H9 (cell line): ENCODE results near the gene HCN4. TPM values are rescaled to one million over a fixed set of nuclear protein-coding genes. Genes with fewer than 3 reads are reported as not detected.

Experiments used
- DNase-seq: peaks from one replicate; pipeline ENCODE4 v3.0.0-alpha.2; 2017
- H2AFZ ChIP-seq: one replicate; pipeline ENCODE4 v1.6.1; 2013; ENCODE audit warnings: mild to moderate bottlenecking, low read length, control low read depth, moderate library complexity
- H2AK5ac ChIP-seq: 2 replicates; pipeline ENCODE4 v1.6.1; 2013; ENCODE audit warnings: low read length, control low read depth, mixed read lengths; ENCODE audit not compliant: insufficient read length
- H2BK120ac ChIP-seq: one replicate; pipeline ENCODE4 v1.6.1; 2013; ENCODE audit warnings: low read depth, mild to moderate bottlenecking, low read length, control low read depth, inconsistent platforms; ENCODE audit not compliant: poor library complexity, severe bottlenecking
- H2BK12ac ChIP-seq: 2 replicates; pipeline ENCODE4 v1.6.1; 2013; ENCODE audit warnings: low read length, control low read depth, mixed read lengths, low read depth; ENCODE audit not compliant: insufficient read length
- H2BK15ac ChIP-seq: 2 replicates; pipeline ENCODE4 v1.6.1; 2013; ENCODE audit warnings: low read depth, low read length, control low read depth
- H2BK20ac ChIP-seq: one replicate; pipeline ENCODE4 v1.6.1; 2013; ENCODE audit warnings: low read depth, mild to moderate bottlenecking, low read length, control low read depth, inconsistent platforms; ENCODE audit not compliant: poor library complexity, severe bottlenecking
- H2BK5ac ChIP-seq: 2 replicates; pipeline ENCODE4 v1.6.1; 2013; ENCODE audit warnings: low read length, control low read depth, mixed read lengths; ENCODE audit not compliant: insufficient read length
- H3K14ac ChIP-seq: 2 replicates; pipeline ENCODE4 v1.6.1; 2013; ENCODE audit warnings: low read length, control low read depth; ENCODE audit not compliant: insufficient read depth
- H3K18ac ChIP-seq: 2 replicates; pipeline ENCODE4 v1.6.1; 2013; ENCODE audit warnings: low read depth, mild to moderate bottlenecking, mixed read lengths, low read length, control low read depth; ENCODE audit not compliant: insufficient read length
- H3K23ac ChIP-seq: 2 replicates; pipeline ENCODE4 v1.6.1; 2013; ENCODE audit warnings: low read length, control low read depth, mixed read lengths, low read depth; ENCODE audit not compliant: insufficient read length
- H3K23me2 ChIP-seq: 2 replicates; pipeline ENCODE4 v1.6.1; 2013; ENCODE audit warnings: low read depth, mild to moderate bottlenecking, mixed read lengths, low read length, control low read depth; ENCODE audit not compliant: insufficient read length, poor library complexity, severe bottlenecking
- H3K27ac ChIP-seq: 2 replicates; pipeline ENCODE4 v1.5.1; 2013; ENCODE audit warnings: low read length, control low read depth, mixed read lengths, low read depth; ENCODE audit not compliant: insufficient read length
- H3K27me3 ChIP-seq: 2 replicates; pipeline ENCODE4 v1.6.1; 2013; ENCODE audit warnings: low read length, control low read depth, inconsistent platforms; ENCODE audit not compliant: insufficient read depth
- H3K4ac ChIP-seq: 2 replicates; pipeline ENCODE4 v1.6.1; 2013; ENCODE audit warnings: low read depth, mild to moderate bottlenecking, control low read depth, inconsistent platforms, low read length, moderate library complexity
- H3K4me1 ChIP-seq: 2 replicates; pipeline ENCODE4 v1.6.1; 2013; ENCODE audit warnings: low read length, control low read depth, inconsistent platforms; ENCODE audit not compliant: insufficient read depth
- H3K4me2 ChIP-seq: 2 replicates; pipeline ENCODE4 v1.6.1; 2013; ENCODE audit warnings: low read length, control low read depth, mixed read lengths; ENCODE audit not compliant: insufficient read length, insufficient read depth
- H3K56ac ChIP-seq: 2 replicates; pipeline ENCODE4 v1.6.1; 2013; ENCODE audit warnings: low read depth, mild to moderate bottlenecking, mixed read lengths, low read length, control low read depth; ENCODE audit not compliant: insufficient read length
- H3K79me1 ChIP-seq: 2 replicates; pipeline ENCODE4 v1.6.1; 2013; ENCODE audit warnings: low read depth, mild to moderate bottlenecking, moderate library complexity, low read length, control low read depth, inconsistent platforms; ENCODE audit not compliant: insufficient read depth, poor library complexity, severe bottlenecking
- H3K79me2 ChIP-seq: 2 replicates; pipeline ENCODE4 v1.6.1; 2013; ENCODE audit warnings: low read length, control low read depth, inconsistent platforms; ENCODE audit not compliant: insufficient read depth
- H3K9ac ChIP-seq: 2 replicates; pipeline ENCODE4 v1.6.1; 2013; ENCODE audit warnings: low read length, control low read depth, mixed read lengths; ENCODE audit not compliant: insufficient read length; ENCODE audit errors: extremely low read depth
- H3K9me3 ChIP-seq: one replicate; pipeline ENCODE4 v1.6.1; 2013; ENCODE audit warnings: low read depth, low read length, inconsistent platforms; ENCODE audit not compliant: control insufficient read depth
- H3T11ph ChIP-seq: one replicate; pipeline ENCODE4 v1.6.1; 2013; ENCODE audit warnings: mild to moderate bottlenecking, low read length, control low read depth, inconsistent platforms
- H4K20me1 ChIP-seq: one replicate; pipeline ENCODE4 v1.6.1; 2013; ENCODE audit not compliant: control insufficient read depth, insufficient read length, insufficient read depth
- H4K5ac ChIP-seq: 2 replicates; pipeline ENCODE4 v1.6.1; 2013; ENCODE audit warnings: low read depth, mild to moderate bottlenecking, mixed read lengths, low read length, control low read depth; ENCODE audit not compliant: insufficient read length
- H4K8ac ChIP-seq: replicated peaks from 2 replicates; pipeline ENCODE4 v1.6.1; 2013; ENCODE audit warnings: low read length, control low read depth, mixed read lengths, low read depth; ENCODE audit not compliant: insufficient read length
- H4K91ac ChIP-seq: 2 replicates; pipeline ENCODE4 v1.6.1; 2013; ENCODE audit warnings: low read depth, mild to moderate bottlenecking, moderate library complexity, mixed read lengths, low read length, control low read depth; ENCODE audit not compliant: insufficient read length
- H3K27ac Mint-ChIP-seq, 3 experiments: 2 replicates in 2 of 3; 3 replicates in 1 of 3; pipeline ENCODE4 v1.8.0; 2020 to 2021; ENCODE audit warnings: mixed read lengths in 3 of 3, mild to moderate bottlenecking in 1 of 3, moderate library complexity in 1 of 3
- H3K27me3 Mint-ChIP-seq: 2 replicates; pipeline ENCODE4 v1.8.0; 2021; ENCODE audit warnings: low read depth, mild to moderate bottlenecking, moderate library complexity, mixed read lengths
- H3K36me3 Mint-ChIP-seq, 3 experiments: 2 replicates in 2 of 3; 3 replicates in 1 of 3; pipeline ENCODE4 v1.8.0; 2020 to 2021; ENCODE audit warnings: low read depth in 3 of 3, mixed read lengths in 3 of 3; ENCODE audit not compliant: insufficient read depth in 1 of 3
- H3K4me1 Mint-ChIP-seq, 2 experiments: 2 replicates each; pipeline ENCODE4 v1.8.0; 2020; ENCODE audit warnings: mixed read lengths in 2 of 2
- H3K4me3 Mint-ChIP-seq, 2 experiments: 2 replicates in 1 of 2; 3 replicates in 1 of 2; pipeline ENCODE4 v1.8.0; 2020 to 2021; ENCODE audit warnings: mild to moderate bottlenecking in 2 of 2, mixed read lengths in 2 of 2, moderate library complexity in 1 of 2
- H3K9me3 Mint-ChIP-seq, 2 experiments: 2 replicates in 1 of 2; 3 replicates in 1 of 2; pipeline ENCODE4 v1.8.0; 2020; ENCODE audit warnings: mild to moderate bottlenecking in 2 of 2, mixed read lengths in 2 of 2, moderate library complexity in 1 of 2
- WGBS: extraction: QIAGEN DNeasy Blood & Tissue Kit; methylation state at CpG from one replicate; pipeline ENCODE4 v1.1.7; 2013; ENCODE audit warnings: missing lambda C conversion rate, low lambda C conversion rate, mixed read lengths; ENCODE audit not compliant: insufficient read length; ENCODE audit errors: extremely low coverage; 5-methylcytosine and 5-hydroxymethylcytosine counted together
- total RNA-seq: library from RNA; stranded (reverse); gene quantifications from 2 replicates; pipeline ENCODE4 v1.2.1, GENCODE V29; 2021
- TF ChIP-seq, protein P1 (sequence below): fragments of 200-600 bp; sonication (generic); conservative IDR thresholded peaks from 3 replicates; pipeline ENCODE4 v1.8.0; 2021; ENCODE audit warnings: antibody characterized with exemption, mild to moderate bottlenecking

HCN4 gene
- total RNA-seq, 1 experiment from 2014 or later = 10.5 TPM

DNA sequence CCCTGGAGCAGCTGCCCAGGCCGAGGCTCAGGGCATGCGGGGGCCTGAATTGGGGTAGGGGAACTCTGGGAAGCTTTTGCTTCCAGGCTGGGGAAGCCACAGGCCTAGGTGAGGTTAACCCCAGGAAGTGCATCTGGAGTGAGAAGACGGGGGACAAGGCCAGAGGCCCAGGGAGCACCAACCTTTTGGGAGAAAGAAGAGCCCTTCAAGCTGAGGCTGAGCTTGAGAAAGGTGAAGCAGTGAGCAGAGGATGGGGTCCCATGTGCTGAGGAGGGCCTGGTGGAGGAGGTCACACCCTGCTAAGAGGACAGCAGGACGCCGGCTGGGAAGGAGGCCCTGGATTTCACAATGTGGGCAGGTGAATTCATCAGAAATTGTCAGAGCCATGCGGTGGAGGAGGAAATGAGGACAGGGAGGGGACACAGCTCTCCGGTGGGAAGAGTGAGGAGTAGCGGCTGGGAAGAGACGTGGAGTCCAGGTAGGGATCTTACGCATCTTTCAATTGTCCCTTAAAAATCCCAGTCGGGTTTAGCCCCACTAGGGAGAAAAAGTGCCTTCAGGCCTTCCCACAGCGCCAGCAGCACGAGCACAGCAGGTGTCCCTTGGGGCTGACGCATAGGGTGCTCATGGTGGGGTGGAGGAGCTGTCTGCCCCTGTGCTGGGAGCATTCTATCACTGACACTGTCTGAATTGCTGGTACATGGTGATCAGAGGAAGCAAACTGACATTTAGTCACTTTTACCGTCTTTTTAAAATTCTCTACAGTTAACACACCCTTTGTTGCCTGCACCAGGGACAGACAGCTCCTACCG, 50.9 kb downstream of the HCN4 start:
- WGBS = no CpG with 5 or more reads among the region's 16 CpGs
- Histone ChIP-seq H2AFZ (no peak overlapping the region), H3K79me2 (no peaks in the 10 kb centered on the region), H4K5ac (no peak overlapping the region), H3K56ac (no peak overlapping the region), H3K4ac (no peak overlapping the region), H4K8ac (no peak overlapping the region), H3K23me2 (peaks cover 3% of the 10 kb centered on the region), H2BK15ac (no peak overlapping the region), H3K9ac (no peak overlapping the region), H3K4me1 (no peaks in the 10 kb centered on the region), H3K27me3 (no peaks in the 10 kb centered on the region), H2BK12ac (no peak overlapping the region), H3K9me3 (no peaks in the 10 kb centered on the region), H3T11ph (no peak overlapping the region), H2BK120ac (no peak overlapping the region), H4K91ac (no peak overlapping the region), H3K18ac (no peak overlapping the region), H3K23ac (no peak overlapping the region), H3K27ac (no peak overlapping the region), H2BK5ac (no peak overlapping the region), H3K14ac (peak overlapping the region; percentile 8; the same call in 1 of the 2 replicates), H2BK20ac (no peak overlapping the region), H2AK5ac (no peak overlapping the region), H3K79me1 (no peaks in the 10 kb centered on the region), H4K20me1 (peaks cover 3% of the 10 kb centered on the region), H3K4me2 (no peak overlapping the region)
- no peaks in the 10 kb centered on the region for H3K36me3 Mint-ChIP-seq
- H3K27ac Mint-ChIP-seq = peak overlapping the region in 1 of 3 experiments; percentile 24; a peak in 4 of 7 replicates
- H3K27me3 Mint-ChIP-seq = peaks cover 2% of the 10 kb centered on the region
- H3K4me1 Mint-ChIP-seq = peaks cover 15 to 17% of the 10 kb centered on the region in 2 experiments
- H3K4me3 Mint-ChIP-seq = no peak overlapping the region
- TF ChIP-seq, protein P1, sequence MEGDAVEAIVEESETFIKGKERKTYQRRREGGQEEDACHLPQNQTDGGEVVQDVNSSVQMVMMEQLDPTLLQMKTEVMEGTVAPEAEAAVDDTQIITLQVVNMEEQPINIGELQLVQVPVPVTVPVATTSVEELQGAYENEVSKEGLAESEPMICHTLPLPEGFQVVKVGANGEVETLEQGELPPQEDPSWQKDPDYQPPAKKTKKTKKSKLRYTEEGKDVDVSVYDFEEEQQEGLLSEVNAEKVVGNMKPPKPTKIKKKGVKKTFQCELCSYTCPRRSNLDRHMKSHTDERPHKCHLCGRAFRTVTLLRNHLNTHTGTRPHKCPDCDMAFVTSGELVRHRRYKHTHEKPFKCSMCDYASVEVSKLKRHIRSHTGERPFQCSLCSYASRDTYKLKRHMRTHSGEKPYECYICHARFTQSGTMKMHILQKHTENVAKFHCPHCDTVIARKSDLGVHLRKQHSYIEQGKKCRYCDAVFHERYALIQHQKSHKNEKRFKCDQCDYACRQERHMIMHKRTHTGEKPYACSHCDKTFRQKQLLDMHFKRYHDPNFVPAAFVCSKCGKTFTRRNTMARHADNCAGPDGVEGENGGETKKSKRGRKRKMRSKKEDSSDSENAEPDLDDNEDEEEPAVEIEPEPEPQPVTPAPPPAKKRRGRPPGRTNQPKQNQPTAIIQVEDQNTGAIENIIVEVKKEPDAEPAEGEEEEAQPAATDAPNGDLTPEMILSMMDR = no peak
- H3K9me3 Mint-ChIP-seq = no peaks in the 10 kb centered on the region; a peak in 1 of 5 replicates
- DNase-seq = peak; percentile 22
